ENCODE measurements around the gene KCNN4. TPM values are rescaled to one million over a fixed set of nuclear protein-coding genes. Genes with fewer than 3 reads are reported as not detected.

The KCNN4 gene
- polyA plus RNA-seq, 6 donors from 2014 or later, result 9.7 to 17.2 (median 10.3) TPM

DNA sequence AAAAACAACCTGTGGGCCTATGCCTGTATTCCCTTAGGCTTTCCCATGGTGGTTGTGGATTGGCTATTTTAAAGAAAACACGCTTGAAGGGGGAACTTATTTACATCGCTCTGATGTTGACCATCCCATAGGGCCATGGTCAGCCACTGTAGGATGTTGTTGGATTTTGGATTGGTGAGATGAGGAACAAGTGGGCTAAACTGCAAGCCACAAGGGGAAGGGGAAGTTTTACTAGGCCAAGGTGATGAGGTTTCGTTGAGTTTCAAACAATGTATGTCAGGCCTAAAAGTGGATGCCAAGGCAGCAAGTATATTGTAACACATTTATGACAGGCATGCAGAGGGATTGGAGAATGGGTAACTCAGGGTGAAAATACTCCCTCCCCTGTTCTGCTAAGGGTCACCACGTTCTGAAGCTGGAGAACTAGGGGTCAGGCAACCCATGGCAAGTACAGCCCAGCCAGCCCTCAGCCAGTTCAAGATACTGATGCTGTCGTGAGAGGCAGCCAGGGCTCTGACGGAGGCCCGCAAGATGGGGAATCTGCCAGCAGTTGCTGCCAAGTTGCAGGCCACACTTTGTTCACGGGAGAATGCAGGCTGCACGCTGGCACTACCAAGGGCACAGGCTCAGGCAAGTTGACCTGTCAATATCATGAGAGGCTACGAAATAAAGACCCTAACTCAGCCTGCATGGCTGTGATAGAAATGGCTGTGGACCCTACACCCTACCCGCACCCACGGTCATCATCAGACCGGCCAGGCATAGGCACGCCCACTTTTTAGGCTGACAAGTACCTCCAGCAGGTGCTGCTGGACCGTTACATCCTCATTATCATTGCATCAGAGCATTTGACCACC lies 53.8 kb downstream of the KCNN4 start:
- Mint-ChIP-seq H3K27ac (peak overlapping the region in 3 of 6 donors; percentile 2 to 43 (median 21)), H3K4me3 (peak overlapping the region in 5 of 8 donors; percentile 4 to 59 (median 22)), H3K4me1 (peaks cover 18 to 53% (median 29%) of the 10 kb centered on the region in 3 donors), H3K36me3 (peaks cover 12 to 27% of the 10 kb centered on the region in 2 donors), H3K27me3 (no peaks in the 10 kb centered on the region), H3K9me3 (no peaks in the 10 kb centered on the region)
- ATAC-seq (ENCODE audit: low read depth in 2 of 2), result peak; percentile 13 to 21
- no peak for DNase-seq

- Mint-ChIP-seq H3K27ac (peak overlapping the region; percentile 3 to 86 (median 67)), H3K27me3 (no peaks in the 10 kb centered on the region), H3K36me3 (peaks cover 12 to 22% of the 10 kb centered on the region in 2 donors), H3K9me3 (no peaks in the 10 kb centered on the region), H3K4me3 (peak overlapping the region in 7 of 8 donors; percentile 13 to 85 (median 57)), H3K4me1 (peaks cover 17 to 53% (median 29%) of the 10 kb centered on the region in 3 donors)
- peak; percentile 88 to 91 for ATAC-seq (ENCODE audit: low read depth in 2 of 2)
- peak; percentile 48 for DNase-seq
These were observed 55.3 kb downstream of the KCNN4 start for GRCh38 chr19:43725468-43725867.

DNA sequence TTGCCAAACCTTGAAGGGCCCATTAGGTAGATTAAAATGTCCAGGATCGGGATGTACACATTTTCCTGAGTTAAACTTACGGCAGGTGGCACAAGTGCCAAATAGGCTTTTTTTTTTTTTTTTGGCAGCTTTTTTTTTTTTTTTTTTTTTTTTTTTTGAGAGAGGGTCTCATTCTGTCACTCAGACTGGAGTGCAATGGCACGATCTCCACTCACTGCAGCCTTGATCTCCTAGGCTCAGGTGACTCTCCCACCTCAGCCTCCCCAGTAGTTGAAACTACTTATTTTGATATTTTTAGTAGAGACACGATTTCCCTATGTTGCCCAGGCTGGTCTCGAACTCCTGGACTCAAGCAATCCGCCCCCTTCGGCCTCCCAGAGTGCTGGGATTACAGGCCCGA lies 55.9 kb downstream of the KCNN4 start:
- DNase-seq, result no peak
- Mint-ChIP-seq H3K27ac (peak overlapping the region in 5 of 6 donors; percentile 3 to 80 (median 66)), H3K4me1 (peaks cover 17 to 52% (median 29%) of the 10 kb centered on the region in 3 donors), H3K4me3 (peak overlapping the region in 6 of 8 donors; percentile 13 to 85 (median 73)), H3K36me3 (peaks cover 7 to 17% of the 10 kb centered on the region in 2 donors), H3K9me3 (no peaks in the 10 kb centered on the region), H3K27me3 (no peaks in the 10 kb centered on the region)
- ATAC-seq (ENCODE audit: low read depth in 2 of 2), result no peak

DNA sequence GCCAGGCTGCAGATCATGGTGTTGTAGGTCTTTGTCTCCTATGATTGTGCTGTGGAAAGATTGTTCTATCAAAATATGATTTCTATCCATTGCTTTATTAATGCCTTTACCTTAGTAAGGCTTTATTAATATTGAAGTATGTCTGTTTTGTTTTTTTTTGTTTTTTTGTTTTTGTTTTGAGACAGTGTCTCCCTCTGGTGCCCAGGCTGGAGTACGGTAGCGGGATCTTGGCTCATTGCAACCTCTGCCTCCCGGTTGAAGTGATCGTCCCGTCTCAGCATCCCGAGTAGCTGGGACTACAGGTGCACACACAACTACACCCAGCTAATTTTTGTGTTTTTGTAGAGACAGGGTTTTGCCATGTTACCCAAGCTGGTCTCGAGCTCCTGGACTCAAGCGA lies 57.2 kb downstream of the KCNN4 start:
- Mint-ChIP-seq H3K27ac (no peak overlapping the region), H3K27me3 (no peaks in the 10 kb centered on the region), H3K36me3 (peaks cover 6 to 7% of the 10 kb centered on the region in 2 donors), H3K9me3 (no peaks in the 10 kb centered on the region), H3K4me3 (no peak overlapping the region), H3K4me1 (peaks cover 17 to 45% (median 29%) of the 10 kb centered on the region in 3 donors)
- ATAC-seq (ENCODE audit: low read depth in 2 of 2), result no peak
- no peak for DNase-seq

- peaks cover 9 to 27% (median 17%) of the 10 kb centered on the region in 3 donors for H3K4me1 Mint-ChIP-seq
- H3K36me3 Mint-ChIP-seq, result no peaks in the 10 kb centered on the region
- no peak for DNase-seq
- no peak overlapping the region for H3K27ac Mint-ChIP-seq
- no peaks in the 10 kb centered on the region for H3K9me3 Mint-ChIP-seq
- H3K27me3 Mint-ChIP-seq, result peaks cover 0 to 4% (median 0%) of the 10 kb centered on the region in 3 donors
- no peak for ATAC-seq (ENCODE audit: low read depth in 2 of 2)
- H3K4me3 Mint-ChIP-seq, result no peak overlapping the region
These were observed 59.2 kb downstream of the KCNN4 start for GRCh38 chr19:43721469-43722048.

DNA sequence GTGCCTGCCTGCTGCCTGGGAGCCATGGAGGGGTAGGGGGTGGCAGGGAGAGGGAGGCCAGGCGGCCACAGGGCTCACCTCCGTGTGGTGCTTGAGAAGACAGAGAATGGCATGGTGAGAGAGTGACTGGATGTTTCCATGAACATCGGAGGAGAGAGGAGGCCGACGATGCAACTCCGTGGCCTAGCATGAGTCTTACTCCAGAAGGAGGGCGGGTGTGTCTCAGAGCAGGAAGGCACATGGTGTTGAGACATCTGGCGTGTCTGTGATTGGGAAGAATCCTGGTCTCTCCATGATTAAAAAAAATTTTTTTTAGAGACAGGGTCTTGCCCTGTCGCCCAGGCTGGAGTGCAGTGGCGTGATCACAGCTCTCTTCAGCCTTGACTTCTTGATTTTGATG lies 59.8 kb downstream of the KCNN4 start:
- H3K4me1 Mint-ChIP-seq, result peaks cover 8 to 22% (median 11%) of the 10 kb centered on the region in 3 donors
- DNase-seq, result no peak
- H3K4me3 Mint-ChIP-seq, result peak overlapping the region in 1 of 8 donors; percentile 51
- H3K36me3 Mint-ChIP-seq, result no peaks in the 10 kb centered on the region
- H3K9me3 Mint-ChIP-seq, result no peaks in the 10 kb centered on the region
- H3K27me3 Mint-ChIP-seq, result peaks cover 0 to 10% (median 0%) of the 10 kb centered on the region in 3 donors
- H3K27ac Mint-ChIP-seq, result no peak overlapping the region
- ATAC-seq (ENCODE audit: low read depth in 2 of 2), result no peak

DNA sequence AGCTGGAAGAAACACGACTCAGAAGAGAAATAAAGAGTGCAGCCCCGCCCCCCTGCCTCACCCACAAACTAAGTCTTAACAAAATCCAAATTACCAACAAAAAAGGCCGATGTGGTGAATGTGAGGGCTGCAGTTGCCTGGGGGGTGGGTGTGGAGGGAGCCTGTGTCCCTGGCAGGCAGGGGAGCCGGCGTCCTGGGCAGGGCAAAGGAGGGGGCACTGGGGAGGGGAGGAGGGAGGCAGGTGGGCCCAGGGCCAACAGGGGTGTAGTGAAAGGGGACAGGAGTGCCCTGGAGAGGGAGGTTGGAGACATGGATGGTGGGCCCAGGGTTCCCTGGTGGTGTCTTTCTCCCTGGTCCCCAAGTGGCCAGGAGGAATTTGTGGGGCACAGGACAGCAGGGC lies 60.9 kb downstream of the KCNN4 start:
- H3K36me3 Mint-ChIP-seq, result no peaks in the 10 kb centered on the region

GRCh38 chr19:43719378-43719868 lies 61.4 kb downstream of the KCNN4 start:
- H3K36me3 Mint-ChIP-seq, result no peaks in the 10 kb centered on the region
- no peak for DNase-seq
- peaks cover 0 to 7% (median 6%) of the 10 kb centered on the region in 3 donors for H3K4me1 Mint-ChIP-seq
- no peaks in the 10 kb centered on the region for H3K9me3 Mint-ChIP-seq
- H3K27ac Mint-ChIP-seq, result no peak overlapping the region
- peaks cover 0 to 19% (median 5%) of the 10 kb centered on the region in 3 donors for H3K27me3 Mint-ChIP-seq
- H3K4me3 Mint-ChIP-seq, result no peak overlapping the region
- ATAC-seq (ENCODE audit: low read depth in 2 of 2), result no peak

More for the DNA sequence above, 60.9 kb downstream of the KCNN4 start:
- H3K9me3 Mint-ChIP-seq, result no peaks in the 10 kb centered on the region
- no peak for ATAC-seq (ENCODE audit: low read depth in 2 of 2)
- H3K27ac Mint-ChIP-seq, result no peak overlapping the region
- peaks cover 0 to 12% (median 2%) of the 10 kb centered on the region in 3 donors for H3K4me1 Mint-ChIP-seq
- H3K4me3 Mint-ChIP-seq, result no peak overlapping the region
- H3K27me3 Mint-ChIP-seq, result peaks cover 0 to 14% (median under 1%) of the 10 kb centered on the region in 3 donors
- DNase-seq, result no peak

DNA sequence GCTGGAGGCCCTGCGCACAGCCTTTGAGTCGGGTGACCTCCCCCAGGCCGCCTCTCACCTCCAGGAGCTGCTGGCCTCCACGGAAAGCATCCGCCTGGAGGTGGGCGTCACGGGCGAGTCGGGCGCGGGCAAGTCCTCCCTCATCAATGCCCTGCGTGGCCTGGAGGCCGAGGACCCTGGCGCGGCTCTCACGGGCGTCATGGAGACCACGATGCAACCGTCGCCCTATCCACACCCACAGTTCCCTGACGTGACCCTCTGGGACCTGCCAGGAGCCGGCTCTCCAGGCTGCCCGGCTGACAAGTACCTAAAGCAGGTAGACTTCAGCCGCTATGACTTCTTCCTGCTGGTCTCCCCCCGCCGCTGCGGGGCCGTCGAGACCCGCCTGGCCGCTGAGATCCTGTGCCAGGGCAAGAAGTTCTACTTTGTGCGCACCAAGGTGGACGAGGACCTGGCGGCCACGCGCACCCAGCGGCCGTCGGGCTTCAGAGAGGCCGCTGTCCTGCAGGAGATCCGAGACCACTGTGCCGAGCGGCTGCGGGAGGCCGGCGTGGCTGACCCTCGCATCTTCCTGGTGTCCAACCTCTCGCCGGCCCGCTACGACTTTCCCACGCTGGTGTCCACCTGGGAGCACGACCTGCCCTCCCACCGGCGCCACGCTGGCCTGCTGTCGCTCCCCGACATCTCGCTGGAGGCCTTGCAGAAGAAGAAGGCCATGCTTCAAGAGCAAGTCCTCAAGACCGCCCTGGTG lies 62.0 kb downstream of the KCNN4 start:
- Mint-ChIP-seq H3K4me3 (no peak overlapping the region), H3K27ac (no peak overlapping the region), H3K27me3 (peaks cover 0 to 20% (median 5%) of the 10 kb centered on the region in 3 donors), H3K9me3 (no peaks in the 10 kb centered on the region), H3K4me1 (peaks cover 0 to 6% (median under 1%) of the 10 kb centered on the region in 3 donors), H3K36me3 (no peaks in the 10 kb centered on the region)
- ATAC-seq (ENCODE audit: low read depth in 2 of 2), result no peak
- DNase-seq, result no peak

Other genes starting within 250 kb of the KCNN4 start
- 1 to 10 TPM in 4 of 6 donors, under 1 TPM in 2; 0.39 to 2.2 (median 1.6) TPM for gene ZNF575, start 247.8 kb downstream of the KCNN4 start, polyA plus RNA-seq (ENCODE audit: low read depth in 6 of 6)
- gene XRCC1, start 205.4 kb downstream of the KCNN4 start, polyA plus RNA-seq (ENCODE audit: low read depth in 6 of 6), result 10 to 100 TPM; 24.4 to 32.4 (median 29.6) TPM
- gene PINLYP, start 205.2 kb downstream of the KCNN4 start, polyA plus RNA-seq (ENCODE audit: low read depth in 6 of 6), result 1 to 10 TPM in 5 of 6 donors, not detected in 1; 1.1 to 2.6 (median 2.0) TPM
- gene IRGQ, start 184.8 kb downstream of the KCNN4 start, polyA plus RNA-seq (ENCODE audit: low read depth in 6 of 6), result 1 to 10 TPM in 4 of 6 donors, under 1 TPM in 1, not detected in 1; 0.93 to 2.4 (median 1.3) TPM
- 10 to 100 TPM in 3 of 6 donors, 1 to 10 TPM in 3; 2.3 to 13.6 (median 10.1) TPM for gene ZNF576, start 184.4 kb downstream of the KCNN4 start, polyA plus RNA-seq (ENCODE audit: low read depth in 6 of 6)
- under 1 TPM in 3 of 6 donors, not detected in 3; 0.24 to 0.73 (median 0.25) TPM for gene SRRM5, start 168.9 kb downstream of the KCNN4 start, polyA plus RNA-seq (ENCODE audit: low read depth in 6 of 6)
- 10 to 100 TPM in 4 of 6 donors, 1 to 10 TPM in 2; 8.2 to 18.4 (median 11.1) TPM for gene ZNF428, start 161.3 kb downstream of the KCNN4 start, polyA plus RNA-seq (ENCODE audit: low read depth in 6 of 6)
- under 1 TPM in 4 of 6 donors, not detected in 2; 0.12 to 0.22 (median 0.19) TPM for gene CADM4, start 141.1 kb downstream of the KCNN4 start, polyA plus RNA-seq (ENCODE audit: low read depth in 6 of 6)
- 1 to 10 TPM in 1 of 6 donors, under 1 TPM in 4, not detected in 1; 0.37 to 1.1 (median 0.84) TPM for gene PLAUR, start 110.8 kb downstream of the KCNN4 start, polyA plus RNA-seq (ENCODE audit: low read depth in 6 of 6)
- not detected for gene IRGC, start 64.9 kb downstream of the KCNN4 start, polyA plus RNA-seq (ENCODE audit: low read depth in 6 of 6)
- 10 to 100 TPM in 2 of 6 donors, 1 to 10 TPM in 4; 2.7 to 13.0 (median 8.2) TPM for gene SMG9, start 26.0 kb downstream of the KCNN4 start, polyA plus RNA-seq (ENCODE audit: low read depth in 6 of 6)
- under 1 TPM in 2 of 6 donors, not detected in 4; 0.28 to 0.65 TPM for gene LYPD5, start 21.5 kb upstream of the KCNN4 start, polyA plus RNA-seq (ENCODE audit: low read depth in 6 of 6)
- gene ZNF283, start 46.3 kb upstream of the KCNN4 start, polyA plus RNA-seq (ENCODE audit: low read depth in 6 of 6), result 1 to 10 TPM in 5 of 6 donors, not detected in 1; 2.0 to 6.4 (median 5.5) TPM
- 10 to 100 TPM in 1 of 6 donors, 1 to 10 TPM in 5; 3.1 to 11.3 (median 6.6) TPM for gene ZNF404, start 103.0 kb upstream of the KCNN4 start, polyA plus RNA-seq (ENCODE audit: low read depth in 6 of 6)
- gene ZNF45, start 154.3 kb upstream of the KCNN4 start, polyA plus RNA-seq (ENCODE audit: low read depth in 6 of 6), result 10 to 100 TPM in 5 of 6 donors, 1 to 10 TPM in 1; 5.2 to 26.1 (median 15.1) TPM
- gene ZNF221, start 170.3 kb upstream of the KCNN4 start, polyA plus RNA-seq (ENCODE audit: low read depth in 6 of 6), result 1 to 10 TPM in 2 of 6 donors, under 1 TPM in 3, not detected in 1; 0.41 to 4.6 (median 0.97) TPM
- gene ZNF155, start 203.2 kb upstream of the KCNN4 start, polyA plus RNA-seq (ENCODE audit: low read depth in 6 of 6), result 1 to 10 TPM in 5 of 6 donors, not detected in 1; 1.9 to 4.4 (median 3.2) TPM
- gene ZNF230, start 222.0 kb upstream of the KCNN4 start, polyA plus RNA-seq (ENCODE audit: low read depth in 6 of 6), result 1 to 10 TPM; 1.9 to 8.8 (median 3.9) TPM
- 1 to 10 TPM; 3.6 to 5.3 (median 4.6) TPM for gene ZNF222, start 244.4 kb upstream of the KCNN4 start, polyA plus RNA-seq (ENCODE audit: low read depth in 6 of 6)